ENCODE data around the gene REPIN1.

- TF ChIP-seq CTCF (IDR thresholded peaks at IDR 0.05; ENCODE audit: low read depth, low read length), result no peak
- TF ChIP-seq EZH2phosphoT487 (IDR thresholded peaks at IDR 0.05; ENCODE audit: low read depth), result no peak
Measured at GRCh38 chr7:150340875-150341262, 27.8 kb upstream of the REPIN1 start.

Data from OCI-LY3 (cell line).